Measurements from ENCODE around the gene CEACAM21.
"Not testable (repeated sequence)": the region's sequence is repeated elsewhere in the genome, so short reads cannot be mapped to it uniquely, and the experiment has no call there.

Gene CEACAM21

GRCh38 chr19:41551212-41551610 is 24.8 kb upstream of the CEACAM21 start:
- FAIRE-seq: no peak

- no peak for FAIRE-seq
Observed at GRCh38 chr19:41551711-41552110, 24.3 kb upstream of the CEACAM21 start.

GRCh38 chr19:41552558-41552957 is 23.4 kb upstream of the CEACAM21 start:
- FAIRE-seq: no peak

- no peak for FAIRE-seq
Observed at GRCh38 chr19:41553804-41554203, 22.2 kb upstream of the CEACAM21 start.

- no peak for FAIRE-seq
Observed at GRCh38 chr19:41554907-41555306, 21.1 kb upstream of the CEACAM21 start.

GRCh38 chr19:41555748-41556147 is 20.2 kb upstream of the CEACAM21 start:
- FAIRE-seq: no peak

- no peak for FAIRE-seq
Observed at GRCh38 chr19:41563854-41564514, 12.0 kb upstream of the CEACAM21 start.

GRCh38 chr19:41564515-41565378 is 11.2 kb upstream of the CEACAM21 start:
- no peak for FAIRE-seq

GRCh38 chr19:41565379-41565720 is 10.6 kb upstream of the CEACAM21 start:
- FAIRE-seq: no peak

- FAIRE-seq: no peak
Observed at GRCh38 chr19:41566001-41566400, 10.0 kb upstream of the CEACAM21 start.

GRCh38 chr19:41569481-41570150 is 6.3 kb upstream of the CEACAM21 start:
- no peak for FAIRE-seq

- no peak for FAIRE-seq
Observed at GRCh38 chr19:41570179-41570578, 5.8 kb upstream of the CEACAM21 start.

GRCh38 chr19:41570639-41571112 is 5.3 kb upstream of the CEACAM21 start:
- FAIRE-seq: no peak

GRCh38 chr19:41577144-41577830 is 1.3 kb downstream of the CEACAM21 start:
- no peak for FAIRE-seq

- no peak for FAIRE-seq
Observed at GRCh38 chr19:41577833-41578232, 1.9 kb downstream of the CEACAM21 start.

GRCh38 chr19:41578886-41579285 is 2.9 kb downstream of the CEACAM21 start:
- FAIRE-seq: no peak

- not testable (repeated sequence) for FAIRE-seq
Observed at GRCh38 chr19:41581068-41581467, 5.1 kb downstream of the CEACAM21 start.

GRCh38 chr19:41582577-41583182 is 6.7 kb downstream of the CEACAM21 start:
- FAIRE-seq: not testable (repeated sequence)

GRCh38 chr19:41584260-41584810 is 8.4 kb downstream of the CEACAM21 start:
- FAIRE-seq: no peak

- FAIRE-seq: no peak
Observed at GRCh38 chr19:41584931-41585330, 9.0 kb downstream of the CEACAM21 start.

- FAIRE-seq: no peak
Observed at GRCh38 chr19:41586064-41586463, 10.1 kb downstream of the CEACAM21 start.

All from endometrium (tissue), 2 donors.